ENCODE data around the gene BAIAP2L2. TPM values are rescaled to one million over a fixed set of nuclear protein-coding genes. Genes with fewer than 3 reads are reported as not detected.

Gene BAIAP2L2
- total RNA-seq, 1 experiment from 2014 or later = 51.2 TPM

DNA sequence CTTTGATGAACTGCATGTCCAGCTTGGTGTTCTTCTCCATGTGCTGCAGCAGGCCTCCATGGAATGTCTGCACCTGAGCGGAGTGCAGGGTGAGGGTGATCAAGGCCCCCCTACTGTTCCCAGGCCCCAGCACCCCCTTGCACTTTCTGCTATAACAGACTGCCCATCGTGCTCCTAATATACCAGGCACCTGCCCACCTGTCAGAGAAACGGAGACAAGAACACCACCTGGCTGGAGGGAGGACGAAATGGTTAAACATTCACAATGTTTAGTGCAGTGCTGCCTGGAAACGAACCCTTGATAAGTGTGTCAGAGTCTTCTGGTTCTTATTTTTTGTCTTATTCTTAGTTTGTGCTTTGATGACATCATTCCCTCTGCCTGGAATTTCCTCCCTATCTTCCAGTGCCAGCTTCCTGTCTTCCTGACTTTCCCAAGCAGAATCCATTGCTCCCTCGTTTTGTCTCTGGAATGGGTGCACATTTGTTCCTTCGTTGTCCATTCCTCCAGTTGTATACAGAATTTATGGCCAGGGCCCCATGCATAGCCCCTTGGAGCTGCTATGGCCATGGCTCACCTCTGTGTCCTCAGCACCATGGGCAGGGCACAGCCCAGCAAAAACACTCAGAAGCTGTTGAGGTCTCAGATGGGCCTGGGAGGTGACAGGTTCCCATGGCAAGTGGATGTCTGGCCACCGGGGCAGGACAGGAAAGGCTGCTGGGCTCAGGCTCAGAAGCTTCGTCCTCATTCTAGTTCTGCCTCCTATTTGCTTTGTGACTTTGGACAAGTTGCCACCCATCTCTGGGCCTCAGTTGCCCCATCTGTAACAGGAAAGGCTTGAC is 11.9 kb downstream of the BAIAP2L2 start:
- intact Hi-C loops (cut with micrococcal nuclease; ENCODE audit: unreplicated experiment) = no loop called here
- BruUV-seq (replicated peaks) = no TSS peak
- no peaks in the 10 kb centered on the region for H3K9me3 Mint-ChIP-seq (ENCODE audit: low read depth, unreplicated experiment)
- H3K4me1 Mint-ChIP-seq (ENCODE audit: low read depth, unreplicated experiment) = no peaks in the 10 kb centered on the region
- H3K27ac Mint-ChIP-seq (ENCODE audit: unreplicated experiment) = peak overlapping the region; percentile 16
- TF ChIP-seq CTCF (IDR thresholded peaks at IDR 0.05; ENCODE audit: unreplicated experiment) = no peak
- DNase-seq = no peak
- peaks cover 72% of the 10 kb centered on the region for H3K36me3 Mint-ChIP-seq (ENCODE audit: insufficient read depth, unreplicated experiment)
- CTCF ChIA-PET = no interaction called here
- no peak overlapping the region for H3K4me3 Mint-ChIP-seq (ENCODE audit: low read depth, unreplicated experiment)
- no peaks in the 10 kb centered on the region for H3K27me3 Mint-ChIP-seq (ENCODE audit: unreplicated experiment)

DNA sequence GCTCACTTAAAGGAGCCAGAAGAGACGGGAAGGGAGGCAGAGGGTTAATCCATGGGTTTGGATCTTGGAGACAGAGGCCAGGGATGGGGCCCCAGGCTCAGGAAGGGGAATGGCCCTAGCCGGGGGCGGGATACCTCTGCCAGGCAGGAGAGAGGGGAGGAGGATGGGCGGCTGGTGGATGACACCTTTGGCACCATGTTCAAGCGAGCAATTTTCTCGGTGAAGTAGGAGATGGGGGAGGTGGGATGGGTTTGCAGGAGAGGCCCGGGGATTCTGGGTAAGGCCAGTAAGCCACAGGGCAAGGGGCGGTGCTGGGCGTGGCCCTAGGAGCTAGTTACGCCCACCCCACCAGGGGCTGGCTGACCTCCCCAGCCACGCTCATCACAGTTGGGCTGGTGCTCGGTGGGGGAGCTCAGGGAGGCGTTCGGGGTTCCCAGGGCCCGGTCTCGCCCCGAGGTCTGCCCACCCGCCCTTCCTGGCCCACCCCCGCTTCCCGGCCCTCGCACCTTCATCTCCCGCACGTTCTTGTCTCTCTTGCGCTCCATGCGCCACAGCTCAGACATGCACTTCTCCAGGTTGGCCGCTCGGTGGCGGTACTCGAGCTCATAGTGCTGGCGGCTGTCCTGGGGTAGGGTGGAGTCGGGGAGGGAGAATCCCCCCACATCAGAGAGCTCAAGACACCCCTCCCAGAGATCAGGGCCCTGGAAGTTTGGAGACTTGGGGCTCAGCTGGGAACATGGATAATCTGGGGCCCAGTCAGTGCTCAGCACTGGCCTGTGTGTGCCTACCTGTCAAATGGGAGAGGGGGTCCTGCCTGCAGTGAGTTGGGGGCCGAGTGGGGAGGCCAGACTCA is 12.7 kb downstream of the BAIAP2L2 start:
- no peaks in the 10 kb centered on the region for H3K9me3 Mint-ChIP-seq (ENCODE audit: low read depth, unreplicated experiment)
- no peak for TF ChIP-seq CTCF (IDR thresholded peaks at IDR 0.05; ENCODE audit: unreplicated experiment)
- H3K36me3 Mint-ChIP-seq (ENCODE audit: insufficient read depth, unreplicated experiment) = peaks cover 74% of the 10 kb centered on the region
- no peak overlapping the region for H3K4me3 Mint-ChIP-seq (ENCODE audit: low read depth, unreplicated experiment)
- no peaks in the 10 kb centered on the region for H3K27me3 Mint-ChIP-seq (ENCODE audit: unreplicated experiment)
- intact Hi-C loops (cut with micrococcal nuclease; ENCODE audit: unreplicated experiment) = no loop called here
- no peaks in the 10 kb centered on the region for H3K4me1 Mint-ChIP-seq (ENCODE audit: low read depth, unreplicated experiment)
- no TSS peak for BruUV-seq (replicated peaks)
- DNase-seq = no peak
- CTCF ChIA-PET = interaction anchor here (0.6 to 0.8 kb wide), 2 partner anchors 67 to 78 kb away, joined by 3 to 4 read pairs; no protein-coding TSS in a partner anchor
- no peak overlapping the region for H3K27ac Mint-ChIP-seq (ENCODE audit: unreplicated experiment)

DNA sequence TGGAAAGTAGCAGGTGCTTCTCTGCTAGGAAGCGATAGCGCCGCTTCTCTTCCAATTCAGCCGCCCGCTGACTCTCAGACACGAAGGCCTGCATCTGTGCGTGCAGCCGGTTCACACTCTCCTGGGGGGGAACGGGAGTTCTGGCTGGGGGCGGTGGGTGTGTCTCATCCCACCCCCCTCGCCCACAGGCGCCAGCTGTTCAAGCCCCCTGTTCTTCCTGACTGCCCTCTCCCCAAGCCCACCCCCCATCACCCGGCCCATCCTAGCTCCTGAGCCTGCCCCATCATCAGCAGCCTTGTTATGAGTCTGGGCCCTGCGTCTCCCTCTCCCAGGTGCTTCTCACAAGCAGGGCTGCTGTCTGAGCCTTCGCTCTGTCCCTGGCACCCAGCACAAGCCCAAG is 13.4 kb downstream of the BAIAP2L2 start:
- H3K4me1 Mint-ChIP-seq (ENCODE audit: low read depth, unreplicated experiment) = no peaks in the 10 kb centered on the region
- CTCF ChIA-PET = interaction anchor here (0.8 kb wide), 1 partner anchor 78 kb away, joined by 4 read pairs; no protein-coding TSS in a partner anchor
- no peak overlapping the region for H3K27ac Mint-ChIP-seq (ENCODE audit: unreplicated experiment)

More for the DNA sequence above, 13.4 kb downstream of the BAIAP2L2 start:
- no peak overlapping the region for H3K4me3 Mint-ChIP-seq (ENCODE audit: low read depth, unreplicated experiment)
- H3K9me3 Mint-ChIP-seq (ENCODE audit: low read depth, unreplicated experiment) = no peaks in the 10 kb centered on the region
- H3K27me3 Mint-ChIP-seq (ENCODE audit: unreplicated experiment) = no peaks in the 10 kb centered on the region
- BruUV-seq (replicated peaks) = no TSS peak
- TF ChIP-seq CTCF (IDR thresholded peaks at IDR 0.05; ENCODE audit: unreplicated experiment) = no peak
- intact Hi-C loops (cut with micrococcal nuclease; ENCODE audit: unreplicated experiment) = no loop called here
- no peak for DNase-seq
- H3K36me3 Mint-ChIP-seq (ENCODE audit: insufficient read depth, unreplicated experiment) = peaks cover 80% of the 10 kb centered on the region
